Esophagus (tissue), 2 donors: Measurements from ENCODE around the gene GALE. TPM values are rescaled to one million over a fixed set of nuclear protein-coding genes. Genes with fewer than 3 reads are reported as not detected.
"Not testable (repeated sequence)": the region's sequence is repeated elsewhere in the genome, so short reads cannot be mapped to it uniquely, and the experiment has no call there.

Experiments
- H3K27ac ChIP-seq, 2 donors: one replicate each; pipeline ENCODE4 v1.5.1; 2013; ENCODE audit warnings: low read depth in 2 of 2, mild to moderate bottlenecking in 2 of 2, inconsistent platforms in 1 of 2, low read length in 1 of 2, moderate library complexity in 1 of 2
- H3K27me3 ChIP-seq, 2 donors: one replicate each; pipeline ENCODE4 v1.6.1; 2013; ENCODE audit warnings: low read length in 2 of 2, control low read depth in 1 of 2, mild to moderate bottlenecking in 1 of 2; ENCODE audit not compliant: insufficient read depth in 2 of 2, control insufficient read depth in 1 of 2
- H3K36me3 ChIP-seq, 2 donors: one replicate each; pipeline ENCODE4 v1.6.1; 2013; ENCODE audit warnings: low read length in 1 of 2; ENCODE audit not compliant: control insufficient read depth in 2 of 2, insufficient read depth in 2 of 2
- H3K4me1 ChIP-seq, 2 donors: one replicate each; pipeline ENCODE4 v1.6.1; 2013; ENCODE audit warnings: low read length in 1 of 2; ENCODE audit not compliant: control insufficient read depth in 2 of 2, insufficient read depth in 2 of 2
- H3K4me3 ChIP-seq, 2 donors: one replicate each; pipeline ENCODE4 v1.5.1; 2013; ENCODE audit warnings: low read length in 2 of 2, mild to moderate bottlenecking in 2 of 2, low read depth in 1 of 2, moderate library complexity in 1 of 2
- H3K9me3 ChIP-seq, 2 donors: one replicate each; pipeline ENCODE4 v1.6.1; 2013; ENCODE audit warnings: mild to moderate bottlenecking in 2 of 2, low read depth in 1 of 2, low read length in 1 of 2, moderate library complexity in 1 of 2; ENCODE audit not compliant: control insufficient read depth in 2 of 2, insufficient read depth in 1 of 2
- WGBS, 2 donors: extraction: QIAGEN DNeasy Blood & Tissue Kit; methylation state at CpG; one replicate each; pipeline ENCODE4 v1.1.7; 2013; 5-methylcytosine and 5-hydroxymethylcytosine counted together
- polyA plus RNA-seq, 2 donors: library from polyadenylated mRNA; stranded (reverse); fragments of 200-250 nt; gene quantifications; one replicate each; pipeline ENCODE4 v1.2.3, GENCODE V29; 2013
- donor health status: healthy with polysubstance abuse.
- donor health status: Bipolar disorder and iron deficiency.

The GALE gene
- polyA plus RNA-seq, 2 donors: 76.6 to 120 TPM

DNA sequence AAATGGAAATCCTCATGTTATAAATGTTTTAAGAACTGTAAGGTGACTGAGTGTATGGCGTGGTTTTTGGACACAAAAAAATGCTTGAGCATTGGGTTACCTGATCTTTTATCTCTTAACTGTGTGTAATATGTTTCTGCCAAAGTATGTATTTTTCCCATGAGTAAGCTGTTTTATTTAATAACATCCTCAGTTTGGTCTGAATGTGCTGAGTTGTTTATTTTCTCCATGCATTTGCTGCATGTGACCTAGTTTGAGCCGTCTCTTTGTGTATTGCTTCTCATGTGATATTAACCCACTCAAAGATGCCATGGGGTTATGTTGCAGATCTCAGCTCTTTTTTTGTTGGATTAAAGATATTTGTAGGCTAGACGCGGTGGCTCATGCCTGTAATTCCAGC lies 15.7 kb downstream of the GALE start:
- H3K4me1 ChIP-seq: no peaks in the 10 kb centered on the region
- 84 to 87% methylated on average over 4 of the region's 4 CpGs for WGBS, 2 donors
- peaks cover 0 to 8% of the 10 kb centered on the region in 2 donors for H3K36me3 ChIP-seq
- H3K9me3 ChIP-seq: no peaks in the 10 kb centered on the region
- no peaks in the 10 kb centered on the region for H3K27me3 ChIP-seq
- no peak overlapping the region for H3K4me3 ChIP-seq
- no peak overlapping the region for H3K27ac ChIP-seq

DNA sequence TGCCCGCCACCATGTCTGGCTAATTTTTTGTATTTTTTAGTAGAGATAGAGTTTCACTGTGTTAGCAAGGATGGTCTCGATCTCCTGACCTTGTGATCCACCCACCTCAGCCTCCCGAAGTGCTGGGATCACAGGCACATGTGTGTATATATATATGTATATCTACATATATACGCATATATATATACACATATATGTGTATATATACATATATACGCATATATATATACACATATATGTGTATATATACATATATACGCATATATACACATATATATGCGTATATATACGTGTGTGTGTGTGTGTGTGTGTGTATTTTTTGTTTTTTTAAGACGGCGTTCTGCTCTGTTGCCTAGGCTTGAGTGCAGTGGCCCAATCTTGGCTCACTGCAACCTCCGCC lies 17.4 kb downstream of the GALE start:
- not testable (repeated sequence) for H3K36me3 ChIP-seq, H3K4me3 ChIP-seq, H3K27me3 ChIP-seq, H3K4me1 ChIP-seq, H3K27ac ChIP-seq, H3K9me3 ChIP-seq
- 93 to 95% methylated on average over 11 of the region's 11 CpGs for WGBS, 2 donors

- Histone ChIP-seq H3K27ac (peak overlapping the region; percentile 3 to 30), H3K4me1 (peaks cover 4 to 6% of the 10 kb centered on the region in 2 donors), H3K9me3 (no peaks in the 10 kb centered on the region), H3K36me3 (no peaks in the 10 kb centered on the region), H3K4me3 (peak overlapping the region in 1 of 2 donors; percentile 90), H3K27me3 (no peaks in the 10 kb centered on the region)
- 51 to 58% methylated on average over 3 of the region's 3 CpGs for WGBS, 2 donors
Observed at GRCh38 chr1:23779826-23780371, 20.7 kb downstream of the GALE start.

GRCh38 chr1:23777979-23778814 lies 22.4 kb downstream of the GALE start, which contains the start of gene PITHD1:
Gene PITHD1 (plus strand): TSS chr1:23778418. CDS start chr1:23778516, 98 bp downstream.
- Histone ChIP-seq H3K36me3 (no peaks in the 10 kb centered on the region), H3K4me3 (peak within 1 kb of the TSS; percentile 90 to 91), H3K27ac (peak within 1 kb of the TSS; percentile 91 to 97), H3K9me3 (no peaks in the 10 kb centered on the region), H3K4me1 (peaks cover 4 to 6% of the 10 kb centered on the region in 2 donors), H3K27me3 (no peaks in the 10 kb centered on the region)
- WGBS, 2 donors: 0% methylated on average over 65 to 90 of the region's 91 CpGs

DNA sequence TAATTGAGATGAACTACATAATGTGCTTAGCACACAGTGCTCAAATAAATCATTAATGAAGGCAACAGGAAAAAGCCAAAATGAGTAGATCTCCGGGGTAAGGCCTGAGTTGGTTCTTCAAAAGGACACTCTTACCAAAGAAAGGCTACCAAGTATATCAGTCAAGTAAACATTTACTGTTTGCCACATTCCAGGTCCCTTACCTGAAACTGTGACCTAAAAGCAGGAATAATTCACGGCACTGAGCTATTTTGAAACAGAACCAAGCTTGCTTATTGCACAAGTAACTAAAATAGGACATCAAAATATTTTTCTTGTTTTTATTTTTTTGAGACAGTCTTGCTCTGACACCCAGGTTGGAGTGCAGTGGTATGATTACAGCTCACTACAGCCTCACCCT lies 24.3 kb downstream of the GALE start:
- no peaks in the 10 kb centered on the region for H3K9me3 ChIP-seq
- WGBS, 2 donors: 66 to 83% methylated on average over 2 of the region's 2 CpGs
- H3K36me3 ChIP-seq: no peaks in the 10 kb centered on the region
- peaks cover 4 to 6% of the 10 kb centered on the region in 2 donors for H3K4me1 ChIP-seq
- H3K27me3 ChIP-seq: no peaks in the 10 kb centered on the region
- no peak overlapping the region for H3K27ac ChIP-seq
- no peak overlapping the region for H3K4me3 ChIP-seq

GRCh38 chr1:23774174-23774880 lies 26.2 kb downstream of the GALE start:
- H3K36me3 ChIP-seq: no peaks in the 10 kb centered on the region
- WGBS, 2 donors: 76% methylated on average over 6 of the region's 6 CpGs
- no peaks in the 10 kb centered on the region for H3K27me3 ChIP-seq
- no peak overlapping the region for H3K4me3 ChIP-seq
- H3K9me3 ChIP-seq: no peaks in the 10 kb centered on the region
- no peak overlapping the region for H3K27ac ChIP-seq
- peaks cover 4% of the 10 kb centered on the region in 2 donors for H3K4me1 ChIP-seq

DNA sequence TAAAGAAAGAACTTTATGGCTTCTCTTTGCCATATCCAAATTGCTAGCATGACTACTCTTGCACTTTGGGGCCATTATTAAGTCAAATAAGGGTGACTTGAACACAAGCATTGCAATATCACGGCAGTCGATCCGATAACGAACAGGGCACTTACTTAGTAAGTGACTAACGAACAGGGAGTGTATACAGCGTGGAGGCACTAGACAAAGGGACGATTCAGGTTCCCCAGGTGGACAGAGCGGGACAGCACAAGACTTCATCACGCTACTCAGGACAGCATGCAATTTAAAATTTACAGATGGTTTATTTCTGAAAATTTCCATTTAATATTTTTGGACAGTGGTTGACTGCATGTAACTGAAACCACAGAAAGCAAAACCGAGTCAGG lies 27.7 kb downstream of the GALE start:
- Histone ChIP-seq H3K9me3 (no peaks in the 10 kb centered on the region), H3K27me3 (no peaks in the 10 kb centered on the region), H3K36me3 (peaks cover 0 to 5% of the 10 kb centered on the region in 2 donors), H3K4me3 (no peak overlapping the region), H3K4me1 (no peaks in the 10 kb centered on the region), H3K27ac (no peak overlapping the region)
- 86 to 89% methylated on average over 10 of the region's 10 CpGs for WGBS, 2 donors

GRCh38 chr1:23772049-23772853 lies 28.3 kb downstream of the GALE start:
- H3K4me3 ChIP-seq: no peak overlapping the region
- H3K9me3 ChIP-seq: no peaks in the 10 kb centered on the region
- WGBS, 2 donors: 15% methylated on average over 14 of the region's 14 CpGs
- peaks cover 0 to 5% of the 10 kb centered on the region in 2 donors for H3K36me3 ChIP-seq
- no peaks in the 10 kb centered on the region for H3K27me3 ChIP-seq
- no peak overlapping the region for H3K27ac ChIP-seq
- H3K4me1 ChIP-seq: no peaks in the 10 kb centered on the region

- Histone ChIP-seq H3K27me3 (no peaks in the 10 kb centered on the region), H3K36me3 (peaks cover 0 to 5% of the 10 kb centered on the region in 2 donors), H3K4me3 (no peak overlapping the region), H3K9me3 (no peaks in the 10 kb centered on the region), H3K4me1 (no peaks in the 10 kb centered on the region), H3K27ac (no peak overlapping the region)
- WGBS, 2 donors: 89 to 90% methylated on average over 5 of the region's 5 CpGs
Observed at GRCh38 chr1:23768733-23769132, 31.8 kb downstream of the GALE start.
